NCI-H1048 (cell line): ENCODE data around the gene CFAP141.

ENCODE experiments used
- DNase-seq: peaks from one replicate; lab custom pipeline; 2025; lab: John Stamatoyannopoulos, UW

The CFAP141 gene

DNA sequence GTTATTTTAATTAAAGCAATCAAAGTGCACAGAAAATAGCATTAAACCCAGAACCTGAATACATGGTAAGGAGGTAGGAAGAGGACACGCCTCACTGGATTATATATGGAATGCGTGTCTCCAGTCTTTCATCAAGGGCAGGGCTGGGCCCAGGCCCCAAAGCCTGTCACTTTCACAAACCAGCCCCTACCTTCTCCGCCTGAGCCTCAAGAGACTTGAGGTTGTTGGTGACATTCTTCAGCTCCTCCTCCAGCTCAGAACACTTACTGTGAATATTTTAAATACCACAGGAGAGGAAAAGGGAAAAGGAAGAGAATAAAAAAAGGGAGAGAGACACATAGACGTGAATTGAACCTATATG is 34.9 kb downstream of the CFAP141 start:
- DNase-seq, result no peak

DNA sequence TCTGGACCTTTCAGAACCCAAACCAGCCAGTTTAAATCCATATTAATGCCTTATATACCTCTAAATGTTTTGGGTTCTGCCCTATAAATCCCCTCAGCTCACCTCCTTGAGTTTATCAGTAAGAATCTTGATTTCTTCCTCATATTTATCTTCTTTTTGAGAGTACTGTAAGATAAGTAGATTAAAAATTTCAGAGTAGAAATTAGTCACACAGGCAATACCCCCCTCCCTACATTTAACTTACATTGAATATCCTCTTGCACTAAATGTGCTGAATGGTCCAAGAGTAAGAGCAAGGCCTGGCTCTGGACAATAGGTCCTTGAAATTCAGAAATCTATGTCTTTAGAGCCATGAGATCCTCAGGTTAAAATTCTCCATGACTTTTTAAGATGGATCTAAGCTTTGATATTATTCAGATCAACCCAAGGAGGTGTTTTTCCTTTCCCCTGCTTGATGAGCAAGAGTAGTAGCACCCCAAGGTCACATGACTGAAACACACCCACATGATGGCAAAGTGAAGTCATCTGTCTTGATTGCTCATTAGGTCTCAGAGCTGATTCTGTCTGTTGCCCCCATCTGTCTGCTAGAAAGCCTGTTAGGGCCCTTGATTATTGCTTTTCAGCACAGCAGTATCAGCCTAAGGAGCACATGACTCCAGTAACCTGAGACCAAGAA is 35.4 kb downstream of the CFAP141 start:
- DNase-seq, result no peak

DNA sequence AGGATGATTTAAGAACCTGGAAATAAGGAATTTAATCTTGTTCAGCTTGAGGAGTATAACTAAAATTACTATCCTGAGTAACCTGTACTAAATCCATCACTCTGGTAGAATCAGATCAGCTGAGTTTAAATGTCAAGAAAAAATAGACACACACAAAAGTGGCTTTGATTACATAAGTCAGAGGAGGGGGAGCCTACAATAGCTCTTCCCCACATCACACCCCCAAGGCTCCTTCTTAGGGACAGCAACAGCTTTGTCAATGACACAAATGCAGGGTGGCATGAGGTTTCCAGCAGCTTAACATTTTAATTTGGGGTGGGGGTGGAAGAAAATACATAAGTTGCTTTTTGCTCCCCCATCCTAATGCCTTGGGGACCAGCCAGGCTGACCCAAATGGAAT is 38.7 kb downstream of the CFAP141 start:
- no peak for DNase-seq

DNA sequence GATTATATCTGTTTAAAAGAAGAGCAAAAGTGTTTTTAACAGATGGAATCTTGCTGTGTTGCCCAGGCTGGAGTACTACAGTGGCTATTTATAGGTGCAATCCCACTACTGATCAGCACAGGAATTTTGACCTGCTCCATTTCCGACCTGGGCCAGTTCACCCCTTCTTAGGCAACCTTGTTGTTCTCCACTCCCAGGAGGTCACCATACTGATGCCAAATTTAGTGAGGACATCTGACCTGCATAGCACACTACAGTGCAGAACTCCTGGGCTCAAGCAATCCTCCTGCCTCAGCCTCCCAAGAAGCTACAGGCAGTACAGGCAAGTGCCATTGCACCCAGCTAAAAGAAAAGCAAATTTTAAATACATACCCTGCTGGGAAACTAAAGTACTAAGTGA is 39.9 kb downstream of the CFAP141 start:
- DNase-seq, result no peak

DNA sequence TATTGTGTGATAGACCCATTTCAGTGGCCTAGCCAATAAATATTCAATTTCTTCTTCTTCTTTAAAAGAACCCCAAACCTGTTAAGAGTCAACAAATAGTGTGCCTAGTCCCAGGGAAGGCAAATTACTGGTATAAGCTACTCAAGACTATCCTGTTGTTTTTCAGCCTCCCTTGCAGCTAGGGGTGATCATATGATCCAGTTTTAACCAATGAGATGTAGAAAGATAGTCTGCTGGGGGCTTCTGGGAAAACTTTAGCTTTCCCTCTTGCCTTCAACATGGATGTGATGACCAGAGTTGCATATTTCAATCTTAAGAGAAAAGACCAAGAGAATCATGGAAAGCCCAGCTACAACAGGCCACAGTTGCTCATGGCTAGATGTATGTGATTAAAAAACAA is 46.6 kb downstream of the CFAP141 start:
- DNase-seq, result no peak

DNA sequence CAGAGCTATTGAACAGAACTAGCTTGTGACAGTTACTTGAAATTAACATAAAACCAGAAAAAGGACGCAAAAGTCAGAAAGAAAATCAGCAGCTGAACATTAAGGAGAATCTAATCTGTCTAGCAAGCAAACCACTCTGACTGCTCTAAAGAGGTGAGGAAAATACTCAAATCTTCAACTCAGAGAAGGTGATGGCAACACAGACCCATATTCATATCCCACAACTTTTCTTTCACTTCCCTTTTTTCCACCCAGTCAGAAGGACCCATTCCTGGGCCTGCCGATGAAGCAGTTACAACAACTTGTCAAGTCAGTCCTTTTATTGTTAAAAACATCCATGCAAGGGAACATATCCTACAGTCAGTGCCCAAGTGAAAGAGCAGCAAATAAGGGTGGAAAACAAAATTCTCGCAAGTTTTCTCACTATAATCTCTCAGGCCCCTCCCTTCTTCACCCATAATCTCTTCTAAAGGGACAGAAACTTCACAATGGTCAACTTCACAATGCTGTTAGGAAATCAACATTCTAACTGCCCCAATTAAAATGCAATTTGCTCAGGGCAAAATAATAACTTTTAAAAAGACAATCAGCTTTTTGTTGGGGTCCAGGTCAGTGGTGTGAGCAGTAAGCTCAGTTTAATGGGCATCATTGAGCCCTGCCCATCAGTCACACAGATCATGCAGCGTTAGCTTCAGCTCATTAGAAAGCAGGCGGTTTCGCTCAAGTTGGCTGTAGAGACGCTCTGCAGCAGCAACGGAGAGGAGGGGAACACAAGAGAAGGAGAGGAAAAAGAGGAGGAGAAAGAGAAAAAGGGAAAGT is 47.6 kb downstream of the CFAP141 start:
- no peak for DNase-seq

DNA sequence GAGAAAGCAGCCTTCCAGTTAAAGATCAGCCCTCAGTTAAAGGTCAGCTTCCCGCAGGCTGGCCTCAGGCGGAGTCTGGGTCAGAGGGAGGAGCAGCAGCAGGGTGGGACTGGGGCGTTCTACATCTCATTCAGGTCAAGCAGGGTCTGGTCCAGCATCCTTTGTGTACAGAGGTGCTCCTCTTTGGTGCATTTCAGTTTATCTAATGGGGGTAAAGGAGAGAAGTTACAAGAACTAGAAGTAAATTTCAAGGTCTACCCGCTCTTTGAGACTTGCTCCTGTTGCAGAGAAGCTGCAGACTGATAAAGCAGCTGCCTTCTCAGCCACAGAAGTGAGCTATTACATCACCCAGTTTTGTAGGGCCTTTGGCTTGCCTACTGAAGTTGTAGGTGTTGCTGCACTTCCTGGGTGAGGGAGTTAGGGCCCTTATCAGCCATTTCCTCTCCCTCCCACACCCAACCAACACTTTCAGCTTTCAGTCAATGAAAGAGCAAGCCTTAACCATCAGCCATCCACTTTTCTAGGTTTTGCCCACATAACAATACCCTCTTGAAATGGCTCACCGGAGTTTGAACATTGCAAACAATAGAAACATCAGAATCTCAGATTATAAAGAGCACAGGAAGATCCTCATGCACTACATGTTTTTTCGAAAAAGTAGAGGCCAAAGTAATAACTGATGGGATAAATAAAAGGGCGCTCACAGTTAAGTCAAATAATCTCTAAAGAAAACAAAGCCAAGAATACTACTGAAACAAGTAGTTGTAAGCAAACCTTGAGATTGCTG is 48.4 kb downstream of the CFAP141 start:
- DNase-seq, result no peak

DNA sequence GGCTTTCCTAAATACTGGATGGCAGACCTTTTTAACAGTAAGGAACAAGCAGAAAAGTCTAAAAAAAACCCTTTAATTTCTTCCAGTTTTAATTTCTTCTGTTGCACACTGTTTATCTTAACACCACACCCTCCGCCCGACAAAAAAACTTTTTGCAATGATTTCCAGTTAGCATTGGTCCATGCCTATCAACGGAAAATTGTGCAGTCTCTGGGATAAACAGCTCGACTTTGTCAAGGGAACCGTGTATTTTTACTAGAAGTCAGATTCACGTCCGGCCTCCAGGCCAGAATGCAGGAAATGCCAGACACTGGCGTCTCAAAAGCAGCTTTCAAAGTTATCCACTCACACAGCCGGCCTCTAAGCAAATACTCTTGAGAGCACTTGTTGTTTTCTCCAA is 50.9 kb downstream of the CFAP141 start:
- no peak for DNase-seq

DNA sequence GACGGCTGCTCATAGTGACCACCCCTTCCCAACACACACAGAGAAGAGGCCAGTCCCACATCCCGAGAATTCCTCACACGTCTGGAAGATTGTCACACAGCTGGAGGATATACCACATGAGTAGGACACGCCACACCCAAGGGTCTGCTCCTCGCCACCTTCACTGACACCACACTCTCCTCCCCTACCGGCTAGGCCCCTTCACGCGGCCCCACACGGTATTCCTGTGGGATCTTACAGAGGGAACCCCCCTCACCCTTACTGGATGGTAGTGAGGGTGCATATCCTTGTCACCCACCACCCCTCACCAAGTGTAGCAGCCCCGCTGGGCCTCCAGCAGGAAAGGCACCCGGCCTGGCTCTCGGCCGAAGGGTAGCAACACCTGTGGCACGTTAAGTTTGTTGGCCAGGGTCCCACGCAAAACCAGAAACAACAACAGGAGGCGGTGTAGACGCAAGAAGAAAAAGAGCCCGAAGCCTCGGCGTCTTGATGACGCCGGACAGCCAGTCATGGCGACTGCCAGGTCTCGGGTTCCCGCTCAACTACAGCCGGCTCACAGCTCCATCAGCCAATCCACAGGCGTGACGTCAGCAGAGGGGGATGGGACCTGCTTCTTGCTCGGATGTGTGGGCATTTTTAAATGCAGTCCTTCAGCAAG is 51.5 kb downstream of the CFAP141 start, which contains the start of gene NUP210L:
Gene NUP210L (minus strand): TSS at position 540 of the 658 bp plus-strand sequence.
- DNase-seq, result no peak

DNA sequence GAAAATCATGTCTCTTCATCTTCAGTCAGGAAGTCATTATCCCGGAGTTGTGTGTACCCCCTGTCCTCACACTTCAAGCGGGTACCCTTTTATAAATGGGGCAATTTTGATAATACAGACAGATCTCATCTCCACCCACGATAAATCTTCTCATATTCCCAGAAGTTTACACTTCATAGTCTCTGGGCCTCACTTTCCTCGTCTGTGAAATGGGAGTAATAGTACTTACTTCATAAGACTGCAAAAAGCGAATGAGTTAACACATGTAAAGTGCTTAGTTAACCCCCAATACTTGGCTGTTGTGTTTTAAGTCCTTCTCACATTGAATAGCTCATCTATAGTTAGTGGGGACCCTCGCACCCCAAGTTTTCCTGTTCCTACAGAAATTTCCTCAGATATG is 52.1 kb downstream of the CFAP141 start:
- no peak for DNase-seq

DNA sequence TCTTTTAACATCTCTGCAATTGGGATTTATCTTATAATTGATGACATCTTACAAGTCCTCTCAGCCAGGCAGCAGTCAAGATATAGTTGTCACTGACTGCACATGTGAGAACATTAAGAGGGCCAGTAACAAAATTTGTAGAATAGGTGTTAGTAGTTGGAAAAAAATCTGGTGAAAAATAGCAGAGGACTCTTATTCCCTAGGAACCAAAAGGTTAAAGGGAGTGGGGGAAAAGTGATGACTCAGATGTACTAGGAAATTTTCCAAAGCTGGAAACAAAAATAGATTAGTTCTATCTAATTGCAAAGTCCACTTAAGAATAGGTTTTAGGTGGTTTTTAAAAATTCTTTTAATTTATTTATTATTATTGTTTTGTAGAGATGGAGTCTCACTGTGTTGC is 54.8 kb downstream of the CFAP141 start:
- no peak for DNase-seq
